Measurements from ENCODE around the gene DNAJC3.
"Not testable (repeated sequence)": the region's sequence is repeated elsewhere in the genome, so short reads cannot be mapped to it uniquely, and the experiment has no call there.

DNAJC3 gene

DNA sequence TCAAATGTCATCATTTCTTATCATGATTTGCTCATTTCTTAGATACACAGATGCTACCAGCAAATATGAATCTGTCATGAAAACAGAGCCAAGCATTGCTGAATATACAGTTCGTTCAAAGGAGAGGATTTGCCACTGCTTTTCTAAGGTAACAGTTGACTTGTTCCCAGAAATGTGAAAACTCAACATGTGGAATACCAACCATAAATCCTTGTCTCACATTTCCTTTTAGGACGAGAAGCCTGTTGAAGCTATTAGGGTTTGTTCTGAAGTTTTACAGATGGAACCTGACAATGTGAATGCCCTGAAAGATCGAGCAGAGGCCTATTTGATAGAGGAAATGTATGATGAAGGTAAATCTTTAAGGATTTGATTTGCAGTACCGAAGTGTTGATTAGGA, 86.7 kb downstream of the DNAJC3 start:
- POLR2A ChIA-PET = no interaction called here
- CTCF ChIA-PET = no interaction called here
- no peak overlapping the region for H3K4me3 ChIP-seq (ENCODE audit: low read depth, low read length)
- TF ChIP-seq, protein P1, sequence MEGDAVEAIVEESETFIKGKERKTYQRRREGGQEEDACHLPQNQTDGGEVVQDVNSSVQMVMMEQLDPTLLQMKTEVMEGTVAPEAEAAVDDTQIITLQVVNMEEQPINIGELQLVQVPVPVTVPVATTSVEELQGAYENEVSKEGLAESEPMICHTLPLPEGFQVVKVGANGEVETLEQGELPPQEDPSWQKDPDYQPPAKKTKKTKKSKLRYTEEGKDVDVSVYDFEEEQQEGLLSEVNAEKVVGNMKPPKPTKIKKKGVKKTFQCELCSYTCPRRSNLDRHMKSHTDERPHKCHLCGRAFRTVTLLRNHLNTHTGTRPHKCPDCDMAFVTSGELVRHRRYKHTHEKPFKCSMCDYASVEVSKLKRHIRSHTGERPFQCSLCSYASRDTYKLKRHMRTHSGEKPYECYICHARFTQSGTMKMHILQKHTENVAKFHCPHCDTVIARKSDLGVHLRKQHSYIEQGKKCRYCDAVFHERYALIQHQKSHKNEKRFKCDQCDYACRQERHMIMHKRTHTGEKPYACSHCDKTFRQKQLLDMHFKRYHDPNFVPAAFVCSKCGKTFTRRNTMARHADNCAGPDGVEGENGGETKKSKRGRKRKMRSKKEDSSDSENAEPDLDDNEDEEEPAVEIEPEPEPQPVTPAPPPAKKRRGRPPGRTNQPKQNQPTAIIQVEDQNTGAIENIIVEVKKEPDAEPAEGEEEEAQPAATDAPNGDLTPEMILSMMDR (IDR thresholded peaks at IDR 0.05; ENCODE audit: insufficient read depth, low read length, missing control alignments) = no peak
- no peak for DNase-seq (ENCODE audit: low read depth, low spot score)

DNA sequence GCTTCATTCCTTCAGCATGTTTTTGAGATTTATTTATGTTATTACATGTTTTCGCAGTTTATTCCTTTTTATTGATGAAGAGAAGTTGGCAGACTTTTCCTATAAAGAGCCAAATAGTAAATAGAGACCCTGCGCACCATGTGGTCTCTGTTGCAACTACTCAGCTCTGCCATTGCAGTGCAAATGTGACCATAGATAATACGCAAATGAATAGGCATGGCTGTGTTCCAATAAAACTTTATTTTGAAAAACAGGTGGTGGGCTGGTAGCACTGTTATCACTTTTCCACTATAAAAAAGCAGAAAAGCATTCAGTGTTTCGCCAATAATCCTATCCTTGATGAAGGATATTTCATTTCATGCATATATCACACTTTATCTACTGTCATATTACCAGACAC, 95.0 kb downstream of the DNAJC3 start:
- H3K4me3 ChIP-seq (ENCODE audit: low read depth, low read length) = no peak overlapping the region
- no peak for DNase-seq (ENCODE audit: low read depth, low spot score)
- ChIA-PET POLR2A (no interaction called here), CTCF (interaction anchor here (1.2 kb wide), 1 partner anchor 62 kb away, joined by 3 read pairs; no protein-coding TSS in a partner anchor)
- TF ChIP-seq, protein P1 (IDR thresholded peaks at IDR 0.05; ENCODE audit: insufficient read depth, low read length, missing control alignments) = no peak

DNA sequence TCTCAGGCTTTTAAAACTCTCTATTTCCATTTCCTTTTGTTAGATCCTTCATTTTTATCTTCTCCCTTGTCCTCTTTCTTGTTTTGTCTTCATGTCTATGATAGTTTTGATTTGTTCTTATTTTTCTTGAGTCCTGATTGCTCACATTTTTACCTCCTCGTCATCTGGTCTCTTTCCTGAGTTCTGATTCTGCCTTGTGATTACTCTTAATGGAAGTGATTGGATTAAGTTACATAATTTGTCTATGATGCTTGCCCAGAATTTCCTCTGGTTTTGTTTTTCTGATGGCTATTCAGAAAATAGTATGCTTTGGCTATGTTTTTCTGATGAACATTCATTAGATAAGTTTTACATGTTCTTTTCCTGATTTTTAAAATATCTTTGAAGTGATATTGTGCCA, 102.6 kb downstream of the DNAJC3 start:
- ChIA-PET POLR2A (no interaction called here), CTCF (no interaction called here)
- no peak overlapping the region for H3K4me3 ChIP-seq (ENCODE audit: low read depth, low read length)
- no peak for DNase-seq (ENCODE audit: low read depth, low spot score)
- TF ChIP-seq, protein P1 (IDR thresholded peaks at IDR 0.05; ENCODE audit: insufficient read depth, low read length, missing control alignments) = no peak

DNA sequence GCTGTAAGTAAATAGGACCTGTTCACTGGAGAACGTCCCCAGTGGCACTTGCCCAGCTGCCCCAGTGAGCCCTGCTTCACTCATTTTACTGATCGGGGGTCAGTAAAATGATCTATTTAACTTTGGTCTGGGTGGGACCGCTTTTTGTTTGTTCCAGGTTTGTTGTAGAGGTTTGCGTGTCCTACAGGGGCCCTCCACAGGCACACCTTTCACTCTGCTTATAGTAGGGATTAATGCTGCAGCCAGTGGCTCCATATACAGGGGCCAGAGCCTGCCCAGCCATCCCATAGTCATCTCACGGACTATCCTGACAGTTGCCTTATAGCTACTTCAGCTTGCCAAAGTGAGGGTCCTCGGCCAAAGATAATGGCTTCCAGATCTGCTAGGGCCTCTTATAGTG, 104.1 kb downstream of the DNAJC3 start:
- TF ChIP-seq, protein P1 (IDR thresholded peaks at IDR 0.05; ENCODE audit: insufficient read depth, low read length, missing control alignments) = no peak
- DNase-seq (ENCODE audit: low read depth, low spot score) = no peak
- H3K4me3 ChIP-seq (ENCODE audit: low read depth, low read length) = no peak overlapping the region
- CTCF ChIA-PET = no interaction called here
- POLR2A ChIA-PET = no interaction called here

DNA sequence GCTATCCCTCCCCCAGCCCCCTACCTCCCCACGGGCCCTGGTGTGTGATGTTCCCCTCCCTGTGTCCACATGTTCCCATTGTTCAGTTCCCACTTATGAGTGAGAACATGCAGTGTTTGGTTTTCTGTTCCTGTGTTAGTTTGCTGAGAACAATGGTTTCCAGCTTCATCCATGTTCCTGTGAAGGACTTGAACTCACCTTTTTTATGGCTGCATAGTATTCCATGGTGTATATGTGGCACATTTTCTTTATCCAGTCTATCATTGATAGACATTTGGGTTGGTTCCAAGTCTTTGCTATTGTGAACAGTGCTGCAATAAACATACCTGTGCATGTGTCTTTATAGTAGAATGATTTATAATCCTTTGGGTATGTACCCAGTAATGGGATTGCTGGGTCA, 105.0 kb downstream of the DNAJC3 start:
- H3K4me3 ChIP-seq (ENCODE audit: low read depth, low read length); CTCF ChIA-PET; DNase-seq (ENCODE audit: low read depth, low spot score); POLR2A ChIA-PET: not testable (repeated sequence)

DNA sequence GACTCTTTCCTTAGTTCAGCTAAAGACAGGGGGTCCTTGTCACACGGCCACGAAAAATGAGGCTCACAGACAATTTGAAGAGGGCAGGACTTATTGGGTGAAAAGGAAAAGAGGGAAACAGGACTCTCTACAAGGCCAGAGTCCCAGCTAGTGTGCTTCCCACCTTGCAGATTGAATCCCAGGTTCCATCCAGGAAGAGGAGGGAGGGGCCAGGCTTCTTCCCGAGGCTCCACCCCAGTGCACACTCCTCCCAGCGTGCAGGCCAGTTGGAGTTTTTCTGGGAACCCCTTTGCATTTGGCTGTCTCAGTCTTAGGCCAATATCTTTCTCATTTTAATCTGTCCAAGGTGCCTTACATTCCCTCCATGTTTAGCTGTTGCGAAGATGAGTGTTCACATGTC, 106.8 kb downstream of the DNAJC3 start:
- ChIA-PET CTCF (interaction anchor here (0.9 to 1.4 kb wide), 3 partner anchors 8 to 160 kb away, joined by 3 to 5 read pairs (median 3); no protein-coding TSS in a partner anchor), POLR2A (interaction anchor here (1.1 kb wide), 1 partner anchor 107 kb away, joined by 4 read pairs; the partner anchor contains the start of gene DNAJC3)
- no peak for DNase-seq (ENCODE audit: low read depth, low spot score)
- TF ChIP-seq, protein P1 (IDR thresholded peaks at IDR 0.05; ENCODE audit: insufficient read depth, low read length, missing control alignments) = no peak
- H3K4me3 ChIP-seq (ENCODE audit: low read depth, low read length) = no peak overlapping the region

DNA sequence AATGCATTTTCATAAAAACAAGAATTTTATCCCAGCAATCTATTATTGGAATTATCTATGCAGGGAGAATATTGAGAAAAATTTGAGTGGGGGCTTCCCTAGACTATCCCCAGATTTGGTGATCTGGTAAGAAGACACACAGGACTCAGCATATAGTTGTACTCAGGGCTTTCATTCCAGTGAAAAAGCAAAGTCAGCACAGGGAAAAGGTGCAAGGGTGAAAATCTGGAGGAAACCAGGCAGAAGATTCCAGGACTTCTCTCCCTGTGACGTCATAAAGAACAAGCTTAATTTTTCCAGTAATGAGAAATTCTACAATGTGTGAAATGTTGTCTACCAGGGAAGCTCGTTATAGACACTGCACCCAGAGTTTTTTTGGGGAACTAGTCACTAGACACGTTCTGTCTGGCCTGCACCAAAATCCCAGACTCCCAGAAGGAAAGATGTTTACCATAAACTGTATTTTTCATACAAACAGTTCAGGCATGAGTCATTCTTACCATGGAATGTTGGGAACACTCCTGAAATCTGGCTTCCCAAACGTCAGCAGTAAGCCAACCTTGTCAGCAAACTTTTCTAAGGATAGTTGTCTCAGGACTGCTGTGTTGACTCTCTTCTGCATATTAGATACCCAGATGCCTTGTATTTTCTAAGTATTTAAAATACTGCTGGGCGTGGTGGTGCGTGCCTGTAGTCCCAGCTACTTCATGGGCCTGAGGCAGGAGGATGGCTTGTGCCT, 107.4 kb downstream of the DNAJC3 start:
- no peak overlapping the region for H3K4me3 ChIP-seq (ENCODE audit: low read depth, low read length)
- DNase-seq (ENCODE audit: low read depth, low spot score) = peak; percentile 36
- ChIA-PET CTCF (interaction anchor here (0.9 to 1.1 kb wide), 2 partner anchors 9 to 161 kb away, joined by 3 to 5 read pairs; no protein-coding TSS in a partner anchor), POLR2A (interaction anchor here (1.1 kb wide), 1 partner anchor 108 kb away, joined by 4 read pairs; the partner anchor contains the start of gene DNAJC3)
- TF ChIP-seq, protein P1 (IDR thresholded peaks at IDR 0.05; ENCODE audit: insufficient read depth, low read length, missing control alignments) = no peak

All from AG04449 (cell line).